HG03378 (cell line): ENCODE data around the gene KIF7.
"Not testable (repeated sequence)": the region's sequence is repeated elsewhere in the genome, so short reads cannot be mapped to it uniquely, and the experiment has no call there.

Experiments
- ATAC-seq: cut with Tn5 transposase; IDR thresholded peaks from one replicate; pipeline ENCODE4 v1.9.1; 2021; ENCODE audit warnings: mild to moderate bottlenecking, moderate library complexity; ENCODE audit not compliant: unreplicated experiment

KIF7 gene

DNA sequence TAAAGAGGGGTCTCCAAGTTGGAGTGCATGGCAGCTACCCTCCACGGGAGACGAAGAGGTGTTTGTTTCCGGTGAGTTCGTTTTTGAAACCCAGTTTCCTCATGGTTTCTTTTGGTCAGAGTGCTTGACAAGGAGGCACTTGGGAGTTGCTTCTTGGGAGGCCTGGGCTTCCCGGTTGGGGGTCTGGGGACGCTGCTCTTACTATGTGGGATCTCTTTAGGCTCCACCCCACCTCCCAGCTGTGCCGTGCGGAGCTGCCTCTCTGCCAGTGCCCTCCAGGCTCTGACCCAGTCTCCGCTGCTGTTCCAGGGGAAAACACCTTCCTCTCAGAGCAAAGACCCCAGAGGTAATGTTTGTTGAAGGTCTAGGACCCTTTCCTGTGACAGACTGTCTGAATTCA, 29.6 kb downstream of the KIF7 start:
- no peak for ATAC-seq

DNA sequence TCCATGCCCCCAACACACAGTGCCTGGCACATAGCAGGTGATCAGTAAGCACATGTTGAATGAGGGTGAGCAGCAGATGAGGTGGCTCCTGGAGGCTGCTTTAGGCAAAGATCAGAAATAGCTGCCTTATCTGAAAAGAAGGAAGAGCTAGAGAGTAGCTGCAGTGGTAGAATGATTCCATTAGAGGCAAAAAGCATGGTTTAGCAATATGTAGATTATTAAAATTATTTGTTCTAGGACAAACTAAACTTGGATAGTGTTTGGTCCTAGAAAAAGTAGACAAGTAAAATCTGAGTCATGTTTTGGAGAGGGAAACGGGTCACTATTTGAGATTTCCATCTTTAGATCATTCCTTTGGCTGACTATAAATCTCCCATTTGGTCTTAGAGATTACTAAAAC, 32.1 kb downstream of the KIF7 start:
- ATAC-seq = no peak

DNA sequence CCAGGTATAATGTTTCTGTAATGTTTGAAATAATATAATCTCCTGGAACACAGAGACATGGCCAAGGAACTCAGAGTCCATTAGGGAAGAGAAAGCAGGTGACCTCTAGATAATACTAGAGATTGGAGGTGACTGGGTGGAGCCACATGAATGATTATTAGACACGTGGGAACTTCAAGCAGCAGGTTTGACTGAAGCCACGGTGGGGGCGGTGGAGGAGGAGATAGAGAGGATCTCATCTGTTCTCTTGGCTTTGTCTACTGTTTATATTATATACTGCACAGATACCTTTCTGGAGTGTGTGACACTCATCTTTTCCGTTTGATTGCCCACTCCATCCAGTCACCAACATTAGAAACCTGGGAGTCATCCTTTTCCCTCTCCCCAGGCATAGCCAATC, 33.7 kb downstream of the KIF7 start:
- ATAC-seq = no peak

DNA sequence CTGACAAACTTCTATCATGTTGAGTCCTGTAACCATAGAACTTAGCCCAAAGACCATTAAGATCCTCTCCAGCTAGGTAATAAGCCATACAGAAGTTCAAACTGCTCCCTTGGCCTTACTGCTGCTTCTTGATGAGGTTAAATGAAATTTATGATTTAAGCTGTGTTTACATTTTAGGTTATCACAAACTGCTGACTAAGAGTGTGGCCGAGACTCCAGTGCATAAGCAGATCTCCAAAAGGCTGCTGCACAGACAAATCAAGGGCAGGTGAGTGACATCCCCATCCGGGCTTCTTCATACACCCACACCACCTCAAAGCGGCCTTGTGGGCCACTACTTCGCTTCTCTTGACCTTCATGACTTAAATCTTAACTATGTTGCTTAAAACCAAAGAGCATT, 39.0 kb downstream of the KIF7 start:
- no peak for ATAC-seq

DNA sequence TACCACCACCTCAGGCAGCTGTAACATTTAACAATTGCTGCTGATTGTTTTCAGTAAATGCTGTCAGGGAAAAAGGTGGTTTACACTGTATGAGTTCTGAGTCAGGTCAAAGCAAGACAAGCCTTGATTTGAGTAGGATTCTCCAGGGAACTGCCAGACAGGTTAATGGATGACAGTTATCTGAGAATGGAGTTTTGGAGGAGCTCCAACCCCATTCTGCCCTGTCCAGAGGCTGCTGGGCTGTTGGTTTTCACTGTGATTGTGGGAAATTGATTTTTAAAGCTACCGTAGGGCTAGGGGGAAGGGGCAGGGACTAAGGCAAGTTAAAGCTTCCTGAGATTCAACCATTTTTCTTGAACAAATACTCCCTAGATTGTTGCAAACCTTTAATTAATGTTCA, 40.1 kb downstream of the KIF7 start:
- ATAC-seq = no peak

DNA sequence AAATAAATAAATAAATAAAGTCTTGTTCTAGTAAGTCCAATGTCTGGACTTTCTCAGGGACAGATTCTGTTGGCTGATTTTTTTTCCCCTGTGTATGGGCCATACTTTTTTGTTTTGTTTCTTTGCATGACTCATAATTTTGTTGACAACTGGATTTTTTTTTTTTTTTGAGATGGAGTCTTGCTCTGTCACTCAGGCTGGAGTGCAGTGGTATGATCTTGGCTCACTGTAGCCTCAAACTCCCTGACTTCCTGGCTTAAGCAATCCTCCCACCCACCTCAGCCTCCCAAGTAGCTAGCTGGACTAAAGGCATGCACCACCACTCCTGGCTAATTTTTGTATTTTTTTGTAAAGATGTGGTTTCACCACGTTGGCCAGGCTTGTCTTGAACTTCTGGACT, 41.1 kb downstream of the KIF7 start:
- no peak for ATAC-seq

DNA sequence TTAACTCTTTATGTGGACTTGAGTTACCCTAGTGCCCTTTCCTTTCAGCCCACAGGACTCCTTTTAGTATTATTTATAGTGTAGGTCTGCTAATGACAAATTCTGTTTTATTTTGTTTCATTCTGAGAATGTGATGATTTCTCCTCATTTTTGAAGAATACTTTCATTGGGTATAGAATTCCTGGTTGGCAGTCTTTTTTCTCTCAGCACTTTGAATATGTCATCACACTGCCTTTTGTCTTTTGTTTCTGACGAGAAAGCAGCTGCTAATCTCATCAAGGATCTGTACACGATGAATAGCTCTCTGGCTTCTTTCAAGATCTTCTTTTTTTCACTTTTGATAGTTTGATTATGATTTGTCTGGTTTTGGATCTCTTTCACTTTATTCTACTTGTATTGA, 42.2 kb downstream of the KIF7 start:
- no peak for ATAC-seq

DNA sequence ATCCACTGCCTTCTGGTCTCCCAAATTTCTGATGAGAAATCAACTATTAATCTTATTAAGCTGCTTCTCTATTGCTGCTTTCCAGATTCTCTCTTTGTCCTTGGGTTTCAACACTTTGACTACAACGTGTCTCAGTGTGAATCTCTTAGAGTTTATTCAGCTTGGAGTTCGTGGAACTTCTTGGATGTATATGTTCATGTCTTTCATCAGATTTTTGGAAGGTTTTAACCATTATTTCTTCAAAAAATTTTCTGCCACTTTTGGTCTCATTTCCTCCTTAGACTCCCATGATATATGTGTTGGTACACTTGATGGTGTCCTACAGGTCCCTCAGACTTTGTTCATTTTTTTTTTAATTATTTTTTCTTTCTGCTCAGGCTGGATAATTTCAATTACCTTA, 44.0 kb downstream of the KIF7 start:
- ATAC-seq = no peak

DNA sequence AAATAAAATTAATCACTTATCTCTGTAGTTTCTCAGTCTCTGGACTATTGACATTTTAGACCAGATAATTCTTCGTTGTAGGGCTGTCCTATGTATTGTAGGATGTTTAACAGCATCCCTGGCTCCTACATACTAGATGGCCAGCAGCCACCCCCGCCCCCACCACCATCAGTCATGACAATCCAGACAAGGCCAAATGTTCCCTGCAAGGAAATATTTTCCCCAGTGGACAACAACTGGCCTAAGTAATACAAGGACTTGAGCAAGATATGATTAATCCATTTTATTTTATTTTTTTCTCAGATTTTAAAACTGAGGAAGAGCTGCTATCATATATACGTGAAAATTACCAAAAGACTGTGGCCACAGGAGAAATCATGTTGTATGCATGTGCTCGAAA, 56.2 kb downstream of the KIF7 start:
- no peak for ATAC-seq

DNA sequence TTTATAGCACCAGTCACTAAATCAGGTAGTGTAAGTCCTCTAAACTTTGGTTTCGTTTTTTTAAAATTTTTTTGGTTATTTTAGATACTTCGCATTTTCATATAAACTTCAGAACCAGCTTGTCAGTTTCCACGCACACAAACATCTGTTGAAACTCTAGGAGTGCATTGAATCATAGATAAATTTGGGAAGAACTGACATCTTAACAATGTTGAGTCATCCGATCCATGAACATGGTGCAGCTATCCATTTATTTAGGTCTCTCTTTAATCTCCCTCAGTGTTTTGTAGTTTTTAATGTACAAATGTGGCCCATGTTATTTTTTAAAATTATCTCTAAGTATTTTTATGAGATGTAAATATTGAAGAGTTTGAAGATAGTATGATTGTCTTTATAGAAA, 62.2 kb downstream of the KIF7 start:
- no peak for ATAC-seq

DNA sequence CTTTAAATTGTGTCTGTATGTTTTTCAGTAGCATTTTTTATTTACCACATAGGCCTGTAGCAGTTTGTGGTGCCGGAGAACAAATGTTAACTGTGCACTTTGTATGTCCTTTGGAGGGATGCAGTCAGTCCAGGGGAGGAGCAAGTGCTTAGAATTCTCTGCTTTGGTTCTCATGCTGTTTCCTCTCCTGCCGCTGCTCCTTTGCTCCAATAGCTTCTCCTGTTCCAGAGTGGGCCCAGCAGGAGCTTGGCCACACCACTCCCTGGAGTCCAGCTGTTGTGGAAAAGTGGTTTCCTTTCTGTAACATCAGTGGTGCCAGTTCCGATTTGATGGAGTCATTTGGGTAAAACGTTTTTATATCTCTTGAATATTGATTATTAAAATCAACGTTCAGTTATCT, 63.4 kb downstream of the KIF7 start:
- no peak for ATAC-seq

DNA sequence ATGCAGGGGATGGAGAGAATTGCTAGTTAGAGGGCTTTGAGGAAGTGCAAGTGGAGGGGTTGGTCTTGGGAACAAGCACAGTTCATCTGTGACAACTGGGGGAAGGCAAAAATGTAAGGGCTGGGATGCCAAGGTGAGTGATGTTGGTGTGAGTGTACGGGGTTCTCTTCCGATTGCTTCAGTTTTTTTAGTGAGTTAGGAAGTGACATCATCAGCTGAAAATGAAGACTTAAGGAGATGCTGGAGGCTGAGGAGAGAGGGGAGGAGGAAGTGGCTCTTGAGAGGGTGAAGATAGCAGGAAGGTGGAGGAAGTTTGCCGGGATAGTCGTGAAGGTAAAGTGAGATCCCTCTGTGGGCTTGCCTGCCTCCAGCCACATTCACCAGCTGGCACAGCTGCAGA, 67.3 kb downstream of the KIF7 start:
- ATAC-seq = no peak

DNA sequence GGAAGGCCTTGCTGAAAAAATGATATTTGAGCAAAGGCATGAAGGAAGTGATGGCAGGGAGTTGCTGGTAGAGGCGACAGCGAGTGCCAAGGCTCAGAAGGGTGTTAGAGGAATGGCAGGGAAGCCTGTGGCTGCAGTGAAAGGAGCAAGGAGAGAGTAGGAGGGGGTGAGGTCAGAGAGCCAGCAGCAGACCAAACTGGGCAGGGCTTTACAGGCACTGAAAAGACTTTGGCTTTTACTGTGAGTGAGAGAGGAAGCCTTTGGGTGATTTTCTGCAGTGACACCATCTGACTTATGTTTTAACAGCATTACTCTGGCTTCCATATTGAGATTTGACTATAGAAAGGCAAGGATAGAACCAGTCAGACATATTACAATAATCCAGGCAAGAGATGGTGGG, 68.6 kb downstream of the KIF7 start:
- no peak for ATAC-seq

DNA sequence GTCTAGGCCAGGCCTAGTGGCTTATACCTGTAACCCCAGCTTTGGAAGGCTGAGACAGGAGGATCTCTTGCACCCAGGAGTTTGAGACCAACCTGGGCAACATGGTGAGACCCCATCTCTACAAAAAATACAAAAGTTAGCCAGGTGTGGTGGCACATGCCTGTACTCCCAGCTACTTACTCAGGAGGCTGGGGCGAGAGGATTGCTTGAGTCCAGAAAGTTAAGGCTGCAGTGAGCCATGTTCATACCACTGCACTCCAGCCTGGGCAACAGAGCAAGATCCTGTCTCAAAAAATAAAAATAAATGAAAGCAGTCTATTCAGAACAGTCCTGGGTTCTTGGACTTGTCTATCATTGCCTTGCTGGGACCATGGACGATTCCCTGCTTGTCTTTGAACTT, 74.5 kb downstream of the KIF7 start:
- ATAC-seq = not testable (repeated sequence)

DNA sequence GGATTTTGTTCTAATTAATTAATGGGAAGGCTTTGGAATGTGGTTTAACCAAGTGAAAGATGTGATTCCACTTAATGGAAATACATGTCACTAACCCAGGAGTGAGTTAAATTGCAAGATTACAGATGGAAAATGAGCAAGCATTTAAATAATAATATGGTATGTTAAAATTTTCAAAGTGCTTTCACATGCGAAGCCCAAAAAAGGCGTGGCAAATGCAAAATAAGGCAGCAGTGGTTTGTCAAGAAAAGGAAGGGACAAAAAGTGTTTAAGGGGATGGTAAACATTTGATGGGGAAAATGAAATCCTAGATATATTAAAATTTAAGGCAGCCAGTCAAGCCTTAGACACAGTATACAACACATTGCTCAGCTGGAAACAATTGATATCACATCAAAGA, 77.1 kb downstream of the KIF7 start:
- ATAC-seq = no peak
